ENCODE measurements around the gene ELOVL2. TPM values are rescaled to one million over a fixed set of nuclear protein-coding genes. Genes with fewer than 3 reads are reported as not detected.

Gene ELOVL2
- total RNA-seq, 2 donors from 2014 or later: 0.41 to 0.78 TPM

DNA sequence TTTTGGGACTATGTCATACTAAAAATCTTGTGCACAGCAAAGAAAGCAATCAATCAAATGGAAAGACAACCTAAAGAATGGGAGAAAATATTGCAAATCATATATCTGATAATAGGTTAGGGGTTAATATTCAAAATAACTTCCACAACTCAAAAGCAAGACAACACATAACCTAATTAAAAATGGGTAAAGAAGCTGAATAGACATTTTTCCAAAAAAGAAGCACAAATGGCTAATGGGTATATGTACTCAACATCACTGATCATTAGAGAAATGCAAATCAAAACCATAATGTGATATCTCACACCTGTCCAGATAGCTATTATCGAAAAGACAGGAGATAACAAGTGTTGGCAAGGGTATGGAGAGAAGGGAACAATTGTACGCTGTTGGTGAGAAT, 104.3 kb downstream of the ELOVL2 start:
- DNase-seq (ENCODE audit: low spot score): no peak

DNA sequence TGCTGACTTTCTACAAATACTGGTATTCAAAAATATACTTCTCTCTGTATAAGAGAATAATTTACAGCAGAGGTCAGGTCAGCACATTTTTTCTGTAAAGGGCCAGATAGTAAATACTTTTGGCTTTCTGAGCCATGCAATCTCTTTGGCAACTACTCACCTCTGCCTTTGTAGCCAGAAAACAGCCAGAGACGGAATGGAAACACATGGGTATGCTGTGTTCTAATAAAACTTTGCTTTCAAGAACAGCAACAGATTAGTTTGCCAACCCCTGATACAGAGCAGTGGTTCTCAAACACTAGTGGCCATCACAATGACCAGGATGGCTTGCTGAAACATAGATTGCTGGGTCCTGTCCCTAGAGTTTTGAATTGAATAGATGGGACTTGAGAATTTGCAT, 111.0 kb downstream of the ELOVL2 start:
- TF ChIP-seq, protein P1, sequence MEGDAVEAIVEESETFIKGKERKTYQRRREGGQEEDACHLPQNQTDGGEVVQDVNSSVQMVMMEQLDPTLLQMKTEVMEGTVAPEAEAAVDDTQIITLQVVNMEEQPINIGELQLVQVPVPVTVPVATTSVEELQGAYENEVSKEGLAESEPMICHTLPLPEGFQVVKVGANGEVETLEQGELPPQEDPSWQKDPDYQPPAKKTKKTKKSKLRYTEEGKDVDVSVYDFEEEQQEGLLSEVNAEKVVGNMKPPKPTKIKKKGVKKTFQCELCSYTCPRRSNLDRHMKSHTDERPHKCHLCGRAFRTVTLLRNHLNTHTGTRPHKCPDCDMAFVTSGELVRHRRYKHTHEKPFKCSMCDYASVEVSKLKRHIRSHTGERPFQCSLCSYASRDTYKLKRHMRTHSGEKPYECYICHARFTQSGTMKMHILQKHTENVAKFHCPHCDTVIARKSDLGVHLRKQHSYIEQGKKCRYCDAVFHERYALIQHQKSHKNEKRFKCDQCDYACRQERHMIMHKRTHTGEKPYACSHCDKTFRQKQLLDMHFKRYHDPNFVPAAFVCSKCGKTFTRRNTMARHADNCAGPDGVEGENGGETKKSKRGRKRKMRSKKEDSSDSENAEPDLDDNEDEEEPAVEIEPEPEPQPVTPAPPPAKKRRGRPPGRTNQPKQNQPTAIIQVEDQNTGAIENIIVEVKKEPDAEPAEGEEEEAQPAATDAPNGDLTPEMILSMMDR (IDR thresholded peaks at IDR 0.05): no peak
- H3K27ac ChIP-seq: no peak overlapping the region
- no peak for ATAC-seq (ENCODE audit: insufficient number of reproducible peaks, low FRiP score, low read depth)

More for the DNA sequence above, 104.3 kb downstream of the ELOVL2 start:
- Histone ChIP-seq H3K9me3 (no peaks in the 10 kb centered on the region), H3K36me3 (no peaks in the 10 kb centered on the region), H3K4me1 (ENCODE audit: control insufficient read depth in 1 of 2, low read depth in 2 of 2) (no peaks in the 10 kb centered on the region), H3K27ac (no peak overlapping the region), H3K27me3 (replicated peaks; ENCODE audit: insufficient read depth) (no peaks in the 10 kb centered on the region), H3K4me3 (no peak overlapping the region)
- no peak for ATAC-seq (ENCODE audit: insufficient number of reproducible peaks, low FRiP score, low read depth)
- TF ChIP-seq, protein P1 (IDR thresholded peaks at IDR 0.05): no peak

More for the DNA sequence above, 111.0 kb downstream of the ELOVL2 start:
- Histone ChIP-seq H3K4me3 (no peak overlapping the region), H3K4me1 (ENCODE audit: control insufficient read depth in 1 of 2, low read depth in 2 of 2) (no peaks in the 10 kb centered on the region), H3K36me3 (no peaks in the 10 kb centered on the region), H3K9me3 (no peaks in the 10 kb centered on the region), H3K27me3 (replicated peaks; ENCODE audit: insufficient read depth) (no peaks in the 10 kb centered on the region)
- no peak for DNase-seq (ENCODE audit: low spot score)

Other genes with a start within 250 kb of the ELOVL2 start
- under 1 TPM in 1 of 2 donors, not detected in 1; 0.63 TPM for gene MAK, start 205.8 kb downstream of the ELOVL2 start, total RNA-seq
- gene GCM2, start 162.3 kb downstream of the ELOVL2 start, total RNA-seq: not detected
- 1 to 10 TPM in 1 of 2 donors, under 1 TPM in 1; 0.63 to 1.4 TPM for gene SYCP2L, start 157.3 kb downstream of the ELOVL2 start, total RNA-seq
- gene SMIM13, start 49.5 kb upstream of the ELOVL2 start, total RNA-seq: 1 to 10 TPM; 7.5 to 8.4 TPM
- gene ERVFRD-1, start 67.4 kb upstream of the ELOVL2 start, total RNA-seq: not detected
- 100 to 1,000 TPM; 122 to 181 TPM for gene NEDD9, start 188.4 kb upstream of the ELOVL2 start, total RNA-seq

Data from thoracic aorta (tissue), 2 donors.